ENCODE results near the gene RAI14.
"Not testable (repeated sequence)": the region's sequence is repeated elsewhere in the genome, so short reads cannot be mapped to it uniquely, and the experiment has no call there.

GRCh38 chr5:34727166-34727749 is 71.1 kb downstream of the RAI14 start:
- not testable (repeated sequence) for TF ChIP-seq CTCF, EP300 (IDR thresholded peaks at IDR 0.05)
